Bronchial epithelial cell (primary cell): ENCODE data around the gene LRTM2. TPM values are rescaled to one million over a fixed set of nuclear protein-coding genes. Genes with fewer than 3 reads are reported as not detected.
A peak's percentile ranks its signal among the peaks of the same experiment; 100 is the strongest.

Source experiments
- DNase-seq: peaks from one replicate; pipeline ENCODE4 v3.0.0-alpha.2; 2010; ENCODE audit warnings: low read depth
- FAIRE-seq: peaks from 2 replicates; lab custom pipeline; 2011; peaks lifted over from hg19 to GRCh38; lab: Jason Lieb, UNC
- H3K27me3 ChIP-seq: 2 replicates; pipeline ENCODE4 v1.5.1; 2011; ENCODE audit warnings: low read length; ENCODE audit not compliant: control insufficient read depth, insufficient read depth
- H3K36me3 ChIP-seq: 2 replicates; pipeline ENCODE4 v1.5.1; 2011; ENCODE audit warnings: low read length; ENCODE audit not compliant: control insufficient read depth, insufficient read depth
- H3K4me3 ChIP-seq: 2 replicates; pipeline ENCODE4 v1.5.1; 2011; ENCODE audit warnings: mild to moderate bottlenecking, low read depth, low read length, control low read depth
- total RNA-seq: library from RNA; depleted of rRNA; stranded (reverse); fragments of >200 nt; gene quantifications from 2 replicates; pipeline ENCODE4 v1.2.1, GENCODE V29; 2014
- TF ChIP-seq, protein P1 (sequence below): IDR thresholded peaks from 2 replicates; pipeline ENCODE4 v1.5.1; 2011; ENCODE audit warnings: mild to moderate bottlenecking, moderate library complexity, low read length, control low read depth, inconsistent platforms; ENCODE audit not compliant: insufficient read depth, severe bottlenecking

LRTM2 gene
- total RNA-seq, 1 donor from 2014 or later = not detected

DNA sequence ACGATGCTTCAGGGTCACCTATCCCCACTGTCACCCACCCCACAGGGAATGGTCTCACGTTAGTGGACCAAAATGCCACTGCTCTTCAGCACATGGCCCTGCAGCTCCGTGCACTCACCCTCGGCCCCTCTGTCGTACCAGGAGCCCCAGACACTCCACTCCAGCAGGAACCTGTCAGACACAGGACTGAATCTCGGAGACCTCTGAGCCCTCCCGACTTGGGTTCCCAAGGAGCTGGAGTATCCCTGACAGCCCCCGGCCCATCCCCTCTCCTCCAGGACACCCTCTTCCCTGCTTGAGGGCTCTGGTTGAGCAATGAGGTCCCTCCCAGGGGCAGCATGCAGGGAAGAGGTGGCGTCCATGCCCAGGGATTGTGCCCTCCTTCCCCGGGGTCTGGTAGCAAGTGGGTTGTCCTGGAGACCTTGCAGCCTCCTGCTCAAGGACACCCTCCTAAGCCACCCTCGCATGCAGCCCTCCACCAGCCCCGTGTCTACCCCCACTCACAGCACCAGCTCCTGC, 20.4 kb upstream of the LRTM2 start:
- no peak overlapping the region for H3K4me3 ChIP-seq
- DNase-seq = no peak
- TF ChIP-seq, protein P1, sequence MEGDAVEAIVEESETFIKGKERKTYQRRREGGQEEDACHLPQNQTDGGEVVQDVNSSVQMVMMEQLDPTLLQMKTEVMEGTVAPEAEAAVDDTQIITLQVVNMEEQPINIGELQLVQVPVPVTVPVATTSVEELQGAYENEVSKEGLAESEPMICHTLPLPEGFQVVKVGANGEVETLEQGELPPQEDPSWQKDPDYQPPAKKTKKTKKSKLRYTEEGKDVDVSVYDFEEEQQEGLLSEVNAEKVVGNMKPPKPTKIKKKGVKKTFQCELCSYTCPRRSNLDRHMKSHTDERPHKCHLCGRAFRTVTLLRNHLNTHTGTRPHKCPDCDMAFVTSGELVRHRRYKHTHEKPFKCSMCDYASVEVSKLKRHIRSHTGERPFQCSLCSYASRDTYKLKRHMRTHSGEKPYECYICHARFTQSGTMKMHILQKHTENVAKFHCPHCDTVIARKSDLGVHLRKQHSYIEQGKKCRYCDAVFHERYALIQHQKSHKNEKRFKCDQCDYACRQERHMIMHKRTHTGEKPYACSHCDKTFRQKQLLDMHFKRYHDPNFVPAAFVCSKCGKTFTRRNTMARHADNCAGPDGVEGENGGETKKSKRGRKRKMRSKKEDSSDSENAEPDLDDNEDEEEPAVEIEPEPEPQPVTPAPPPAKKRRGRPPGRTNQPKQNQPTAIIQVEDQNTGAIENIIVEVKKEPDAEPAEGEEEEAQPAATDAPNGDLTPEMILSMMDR = no peak
- H3K27me3 ChIP-seq = no peaks in the 10 kb centered on the region
- no peaks in the 10 kb centered on the region for H3K36me3 ChIP-seq
- FAIRE-seq = peak; percentile 18

DNA sequence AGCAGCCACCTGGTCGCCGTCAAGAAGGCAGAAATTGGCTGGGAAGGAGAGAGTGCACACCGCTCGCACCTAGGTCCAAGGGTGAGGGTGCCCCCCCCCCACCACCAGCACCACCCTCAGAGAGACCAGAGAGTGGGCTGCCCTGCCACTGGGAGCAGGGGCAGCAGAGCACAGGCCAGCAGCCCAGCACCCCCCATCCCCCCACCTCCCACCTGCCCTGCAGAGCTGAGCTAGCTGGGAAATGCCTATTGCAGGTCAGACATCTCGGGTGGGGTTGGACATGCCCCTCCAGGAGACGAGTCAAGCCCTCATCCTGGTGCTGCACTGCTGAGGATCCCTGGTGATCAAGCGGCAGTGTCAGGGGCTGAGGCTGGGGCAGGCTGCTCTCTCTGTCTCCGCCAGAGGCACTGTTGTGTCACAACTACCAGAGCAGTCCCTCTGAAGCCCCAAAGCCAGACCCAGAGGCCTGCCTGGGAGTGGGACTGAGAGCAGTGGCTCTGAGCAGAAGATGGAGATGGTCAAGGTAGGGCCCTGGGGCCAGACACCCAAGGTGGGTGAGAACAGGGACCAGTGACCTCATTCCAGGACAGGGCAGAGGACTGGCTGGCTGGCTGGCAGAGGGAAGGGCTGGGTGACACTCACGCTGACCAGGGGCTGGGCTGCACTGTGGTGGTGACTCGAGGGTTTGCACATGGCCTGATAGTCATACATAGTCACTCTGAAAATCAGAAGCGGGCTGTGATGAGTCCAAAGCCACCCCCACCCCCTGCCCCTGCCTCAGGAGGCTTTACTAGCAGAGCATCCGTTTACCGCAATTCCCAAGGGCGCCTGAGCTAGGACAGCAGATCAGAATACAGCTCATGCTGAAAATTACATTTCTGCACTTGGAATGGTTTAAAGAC, 19.7 kb upstream of the LRTM2 start:
- H3K36me3 ChIP-seq = no peaks in the 10 kb centered on the region
- no peak for DNase-seq
- H3K27me3 ChIP-seq = no peaks in the 10 kb centered on the region
- TF ChIP-seq, protein P1 = peak; percentile 9
- H3K4me3 ChIP-seq = no peak overlapping the region
- no peak for FAIRE-seq

DNA sequence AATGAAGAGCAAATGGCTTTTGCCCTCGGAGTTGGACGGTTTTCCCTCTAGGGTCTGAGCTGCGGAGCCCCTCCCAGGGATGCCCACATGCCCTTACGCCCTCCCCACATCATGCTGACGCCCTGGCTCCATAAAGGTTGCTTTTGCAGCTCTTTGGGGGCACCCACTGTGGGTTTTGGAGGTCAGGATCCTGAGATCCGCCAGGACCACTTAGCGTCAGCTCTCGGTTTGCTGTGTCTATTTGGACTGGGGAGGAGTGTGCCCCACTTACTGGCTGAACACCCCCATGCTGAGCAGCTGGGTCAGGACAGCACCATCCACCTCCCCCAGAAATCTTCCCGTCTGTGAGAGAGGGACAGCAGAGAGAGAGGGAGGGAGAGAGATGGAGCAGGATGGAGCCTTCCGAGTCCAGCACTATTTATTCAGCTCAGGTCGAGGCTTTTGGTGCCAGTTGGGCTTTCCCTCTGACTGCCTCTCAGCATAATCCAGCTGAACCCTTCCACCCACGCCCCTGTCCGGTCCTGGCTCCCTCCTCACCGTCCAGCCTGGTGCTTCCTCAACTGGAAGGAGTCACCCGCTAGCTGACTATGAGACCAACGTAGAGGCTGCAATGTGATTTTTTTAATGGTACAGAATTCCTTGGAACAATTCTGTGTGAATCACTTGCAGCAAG, 18.9 kb upstream of the LRTM2 start:
- FAIRE-seq = no peak
- Histone ChIP-seq H3K27me3 (no peaks in the 10 kb centered on the region), H3K4me3 (no peak overlapping the region), H3K36me3 (no peaks in the 10 kb centered on the region)
- TF ChIP-seq, protein P1 = no peak
- DNase-seq = no peak

DNA sequence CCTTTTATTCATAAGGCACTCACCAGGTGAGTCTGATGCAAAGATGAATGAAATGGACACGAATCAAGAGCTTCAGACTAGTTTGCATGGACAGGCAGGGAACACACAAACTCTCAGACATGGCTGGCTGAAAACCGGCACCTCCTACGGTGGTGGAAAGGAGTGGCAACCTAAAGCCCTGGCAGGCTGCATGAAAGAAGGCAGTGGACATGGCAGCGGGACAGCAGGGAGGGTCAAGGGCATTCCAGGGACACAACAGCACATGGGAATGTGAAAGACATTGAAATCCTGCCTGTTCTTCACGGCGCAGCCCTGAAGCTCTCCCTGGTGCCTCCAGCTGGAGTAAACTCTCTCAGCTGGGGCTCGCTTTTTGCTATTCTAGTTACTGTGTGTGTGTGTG, 16.6 kb upstream of the LRTM2 start:
- DNase-seq (no peak), FAIRE-seq (no peak)
- TF ChIP-seq, protein P1 = no peak
- no peak overlapping the region for H3K4me3 ChIP-seq
- H3K27me3 ChIP-seq = no peaks in the 10 kb centered on the region
- H3K36me3 ChIP-seq = no peaks in the 10 kb centered on the region

DNA sequence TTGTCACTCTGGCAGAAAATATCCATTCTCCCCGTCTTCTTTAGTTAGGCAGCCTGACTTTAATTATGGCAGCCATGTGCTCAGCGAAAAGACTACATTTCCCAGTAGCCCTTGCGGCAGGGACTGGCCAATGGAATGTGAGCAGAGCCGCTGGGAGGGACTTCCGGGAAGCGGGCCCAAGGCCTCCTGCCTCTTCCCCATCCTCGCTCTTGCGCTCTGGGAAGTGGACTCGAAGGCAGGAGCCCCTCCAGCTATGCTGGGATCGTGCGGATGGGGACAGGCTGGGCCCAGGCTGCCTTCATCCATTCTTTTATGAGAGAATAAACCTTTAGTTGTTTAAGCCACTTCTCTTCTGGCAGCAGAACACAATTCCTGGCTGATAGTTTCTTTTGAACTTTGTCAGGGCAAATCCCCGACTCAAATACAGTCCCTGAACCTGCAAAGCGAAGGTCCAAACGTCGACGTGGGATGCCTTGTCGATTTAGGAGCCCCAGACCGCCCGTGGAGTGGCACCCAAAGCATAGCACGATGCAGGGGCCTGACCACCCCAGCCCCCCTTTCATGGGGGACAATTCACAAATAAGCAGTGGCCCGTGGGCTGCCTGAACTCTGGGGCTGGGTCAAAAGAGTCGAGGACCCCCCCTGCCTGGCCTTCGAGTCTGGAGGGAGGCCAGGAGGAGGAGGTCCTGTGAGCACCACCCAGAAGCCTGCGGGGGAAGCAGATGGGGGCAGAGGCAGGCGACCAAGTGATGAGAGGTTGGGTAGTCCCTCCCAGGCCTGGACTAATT, 15.6 kb upstream of the LRTM2 start:
- DNase-seq (peak; percentile 79), FAIRE-seq (no peak)
- Histone ChIP-seq H3K27me3 (no peaks in the 10 kb centered on the region), H3K4me3 (peak overlapping the region; percentile 8), H3K36me3 (no peaks in the 10 kb centered on the region)
- TF ChIP-seq, protein P1 = no peak
